GM12878 (cell line): ENCODE data around the gene LRP1B. TPM values are rescaled to one million over a fixed set of nuclear protein-coding genes. Genes with fewer than 3 reads are reported as not detected.

ENCODE experiments used
- ATAC-seq: fragments of 200-7000 bp; cut with Tn5 transposase; 3 replicates; pipeline ENCODE4 v1.9.1; 2020; ENCODE audit warnings: mild to moderate bottlenecking, moderate library complexity
- BruUV-seq: library from RNA; stranded (reverse); fragments of 400-500 nt; replicated peaks from 2 replicates; lab custom pipeline; 2021; lab: Mats Ljungman, UMichigan
- CTCF ChIA-PET: fragments of 300-600 bp; sonication (Branson Sonifier 250); formaldehyde crosslinking; extraction: SDS; loops from one replicate; lab custom pipeline; 2021; ENCODE audit warnings: inconsistent platforms; lab: Yijun Ruan, JAX
- POLR2A ChIA-PET: fragments of 350-600 bp; formaldehyde crosslinking; extraction: SDS; loops from one replicate; lab custom pipeline; 2021; ENCODE audit warnings: inconsistent platforms; lab: Charles Lee
- RAD21 ChIA-PET: fragments of 300-600 bp; sonication (Branson Sonifier 250); formaldehyde crosslinking; loops from one replicate; lab custom pipeline; 2023; ENCODE audit warnings: antibody characterized with exemption; ENCODE audit not compliant: unreplicated experiment; lab: Charles Lee
- SMC1A ChIA-PET: fragments of 300-600 bp; sonication (Branson Sonifier 250); formaldehyde crosslinking; loops from one replicate; lab custom pipeline; 2023; ENCODE audit not compliant: unreplicated experiment, uncharacterized antibody; lab: Charles Lee
- DNase-seq: peaks from one replicate; pipeline ENCODE4 v3.0.0-alpha.2; 2011; ENCODE audit warnings: low read depth, low spot score
- FAIRE-seq: peaks from 3 replicates; lab custom pipeline; 2011; peaks lifted over from hg19 to GRCh38; lab: Jason Lieb, UNC
- H2AFZ ChIP-seq: 2 replicates; pipeline ENCODE4 v1.6.0; 2011; ENCODE audit warnings: low read depth, low read length, control low read depth; ENCODE audit not compliant: control insufficient read depth
- H3K27ac ChIP-seq: 2 replicates; pipeline ENCODE4 v1.5.1; 2011; ENCODE audit warnings: control low read depth; ENCODE audit not compliant: control insufficient read depth, insufficient read depth
- H3K27me3 ChIP-seq, 2 experiments: replicated peaks in 1 of 2; 2 replicates each; pipeline versions ENCODE4 v1.6.0 to v1.6.1; 2011; ENCODE audit warnings: low read length in 1 of 2; ENCODE audit not compliant: control insufficient read depth in 2 of 2, insufficient read depth in 2 of 2
- H3K36me3 ChIP-seq, 2 experiments: 2 replicates each; pipeline ENCODE4 v1.5.1; 2011; ENCODE audit warnings: low read length in 1 of 2; ENCODE audit not compliant: control insufficient read depth in 2 of 2, insufficient read depth in 2 of 2
- H3K4me1 ChIP-seq: 2 replicates; pipeline ENCODE4 v1.6.1; 2011; ENCODE audit warnings: mild to moderate bottlenecking, low read length, moderate library complexity, mixed read lengths; ENCODE audit not compliant: control insufficient read depth, insufficient read depth
- H3K4me2 ChIP-seq: 2 replicates; pipeline ENCODE4 v1.6.0; 2011; ENCODE audit warnings: control low read depth; ENCODE audit not compliant: control insufficient read depth, insufficient read depth
- H3K4me3 ChIP-seq: fragments of 200-600 bp; sonication (generic); 2 replicates; pipeline ENCODE4 v1.5.1; 2016
- H3K79me2 ChIP-seq: 2 replicates; pipeline ENCODE4 v1.6.0; 2011; ENCODE audit warnings: low read length; ENCODE audit not compliant: control insufficient read depth, insufficient read depth
- H3K9ac ChIP-seq: 2 replicates; pipeline ENCODE4 v1.8.0; 2011; ENCODE audit warnings: low read length, control low read depth, mixed read lengths; ENCODE audit not compliant: control insufficient read depth, insufficient read depth
- H3K9me3 ChIP-seq: replicated peaks from 3 replicates; pipeline ENCODE4 v1.5.1; 2011; ENCODE audit warnings: mild to moderate bottlenecking, low read length; ENCODE audit not compliant: control insufficient read depth, insufficient read depth
- H4K20me1 ChIP-seq: 2 replicates; pipeline ENCODE4 v1.6.0; 2011; ENCODE audit not compliant: control insufficient read depth, insufficient read depth
- BHLHE40 ChIP-seq, 2 experiments: fragments of 450-650 bp in 1 of 2; IDR thresholded peaks; 2 replicates each; pipeline ENCODE4 v1.6.1; 2011 to 2017; ENCODE audit warnings: low read depth in 2 of 2, borderline replicate concordance in 1 of 2, improper control_type of control experiment in 1 of 2, low read length in 1 of 2, mild to moderate bottlenecking in 1 of 2
- CBFB ChIP-seq: IDR thresholded peaks from 2 replicates; pipeline ENCODE4 v1.6.1; 2016; ENCODE audit warnings: antibody characterized with exemption, low read depth
- CREM ChIP-seq: IDR thresholded peaks from 2 replicates; pipeline ENCODE4 v1.6.1; 2014; ENCODE audit warnings: antibody characterized with exemption, low read depth
- EZH2 ChIP-seq: IDR thresholded peaks from 2 replicates; pipeline ENCODE4 v1.6.1; 2012; ENCODE audit warnings: low read depth, mild to moderate bottlenecking, control low read depth, inconsistent platforms, low read length, borderline replicate concordance; ENCODE audit not compliant: control insufficient read depth
- FOXK2 ChIP-seq: fragments of 450-650 bp; IDR thresholded peaks from 2 replicates; pipeline ENCODE4 v1.6.1; 2017; ENCODE audit warnings: mild to moderate bottlenecking, moderate library complexity
- GABPA ChIP-seq: IDR thresholded peaks from 2 replicates; pipeline ENCODE4 v1.6.1; 2014; ENCODE audit warnings: antibody characterized with exemption, low read depth, mild to moderate bottlenecking, inconsistent platforms
- HDAC2 ChIP-seq: fragments of 200-600 bp; sonication (generic); IDR thresholded peaks from 2 replicates; pipeline ENCODE4 v1.6.1; 2017
- HDAC6 ChIP-seq: fragments of 200-600 bp; sonication (generic); IDR thresholded peaks from one replicate; pipeline ENCODE4 v1.8.0; 2017; ENCODE audit warnings: antibody characterized with exemption; ENCODE audit not compliant: unreplicated experiment
- IKZF1 ChIP-seq: fragments of 450-650 bp; conservative IDR thresholded peaks from 2 replicates; pipeline ENCODE4 v1.6.1; 2017; ENCODE audit warnings: antibody characterized with exemption, mild to moderate bottlenecking
- NFYB ChIP-seq: IDR thresholded peaks from 2 replicates; pipeline ENCODE4 v1.6.1; 2011; ENCODE audit warnings: low read depth, mild to moderate bottlenecking, low read length, improper control_type of control experiment, moderate library complexity; ENCODE audit not compliant: insufficient read depth
- POLR2AphosphoS5 ChIP-seq: IDR thresholded peaks from 2 replicates; pipeline ENCODE4 v1.6.1; 2011; ENCODE audit warnings: mild to moderate bottlenecking, low read length, inconsistent platforms
- RBBP5 ChIP-seq: fragments of 200-600 bp; sonication (generic); conservative IDR thresholded peaks from 2 replicates; pipeline ENCODE4 v1.6.1; 2016
- STAT1 ChIP-seq: fragments of 450-650 bp; conservative IDR thresholded peaks from 2 replicates; pipeline ENCODE4 v1.6.1; 2014; ENCODE audit warnings: antibody characterized with exemption, mild to moderate bottlenecking
- ZNF622 ChIP-seq: fragments of 450-650 bp; IDR thresholded peaks from 2 replicates; pipeline ENCODE4 v1.6.1; 2017; ENCODE audit warnings: mild to moderate bottlenecking, inconsistent platforms
- ZZZ3 ChIP-seq: IDR thresholded peaks from 2 replicates; pipeline ENCODE4 v1.6.1; 2011; ENCODE audit warnings: low read depth; ENCODE audit not compliant: control insufficient read depth, insufficient read length
- in situ Hi-C: fragments of 300-500 bp; cut with MboI; formaldehyde crosslinking; loops from 9 replicates; pipeline ENCODE4 v1.14.3; 2018; ENCODE audit warnings: mixed read lengths
- intact Hi-C: fragments of 100-400 bp; cut with micrococcal nuclease; formaldehyde crosslinking; loops from one replicate; pipeline ENCODE4 v1.14.2; 2022; ENCODE audit not compliant: unreplicated experiment
- polyA plus RNA-seq, 11 experiments: library from polyadenylated mRNA; depleted of rRNA in 4 of 11; unstranded in 6 of 11; stranded (reverse) in 5 of 11; fragments of >200 nt; fragmentation: Nextera tagmentation in 4 of 11; fragmentation: Illumina TruSeq in 1 of 11; extraction: Ambion mirVana in 4 of 11; extraction: Trizol in 1 of 11; gene quantifications; 1 replicate in 1 of 11; 2 replicates in 10 of 11; pipeline versions ENCODE4 v1.2.1 to v1.2.3, GENCODE V29; 2011 to 2016; ENCODE audit warnings: inconsistent platforms in 2 of 11, missing spikeins in 2 of 11, low read depth in 1 of 11
- total RNA-seq, 4 experiments: library from RNA; depleted of rRNA in 3 of 4; stranded (reverse); fragments of >200 nt in 3 of 4; fragmentation: Illumina TruSeq in 1 of 4; extraction: Trizol in 1 of 4; gene quantifications; 2 replicates each; pipeline versions ENCODE4 v1.2.1 to v1.2.3, GENCODE V29; 2013 to 2021
- TF ChIP-seq, protein P1 (sequence below): fragments of 450-650 bp; IDR thresholded peaks from 2 replicates; pipeline ENCODE4 v1.6.1; 2016; ENCODE audit warnings: mild to moderate bottlenecking
- TF ChIP-seq, protein P2 (sequence below): IDR thresholded peaks from 2 replicates; pipeline ENCODE4 v1.6.1; 2011; ENCODE audit warnings: low read depth, low read length, improper control_type of control experiment, borderline replicate concordance

The LRP1B gene
- total and polyA plus RNA-seq, 10 of the 15 experiments (the other 5 are each of a cell fraction or from before 2014, with no cell fraction given), result under 0.01 to 0.06 (median 0.03) TPM; not detected in 5

DNA sequence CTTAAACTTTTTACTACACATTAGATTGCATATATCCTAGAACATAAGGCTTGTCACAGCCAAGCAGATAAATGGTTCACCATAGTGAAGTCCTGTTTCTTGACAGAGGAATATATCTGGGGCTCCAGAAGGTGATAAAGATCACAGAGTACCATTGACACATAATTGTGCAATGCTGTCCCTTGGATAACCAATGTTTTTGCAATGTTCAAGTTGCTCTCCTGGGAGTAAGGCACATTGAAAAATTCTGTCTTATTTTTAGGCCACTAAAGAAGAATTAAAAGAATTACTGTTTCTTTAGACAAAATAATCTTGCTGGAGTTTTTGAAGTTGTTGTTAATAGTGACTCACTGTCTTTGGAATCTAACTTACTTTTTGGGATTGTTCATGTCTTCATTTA, 1132.8 kb downstream of the LRP1B start:
- POLR2A ChIA-PET, result no interaction called here
- FAIRE-seq (no peak), DNase-seq (no peak), ATAC-seq (no peak)
- CTCF ChIA-PET, result no interaction called here
- Histone ChIP-seq H3K27me3 (no peaks in the 10 kb centered on the region), H4K20me1 (no peaks in the 10 kb centered on the region), H3K4me1 (no peaks in the 10 kb centered on the region), H3K9ac (no peak overlapping the region), H3K27ac (no peak overlapping the region), H3K36me3 (no peaks in the 10 kb centered on the region), H3K9me3 (no peaks in the 10 kb centered on the region), H3K79me2 (no peaks in the 10 kb centered on the region), H3K4me3 (no peak overlapping the region), H3K4me2 (no peak overlapping the region), H2AFZ (no peak overlapping the region)
- intact Hi-C loops, result no loop called here
- RAD21 ChIA-PET, result no interaction called here
- BruUV-seq, result no TSS peak
- TF ChIP-seq EZH2 (no peak), RBBP5 (no peak), CBFB (no peak), BHLHE40 (IDR thresholded peaks at IDR 0.05; ENCODE audit: borderline replicate concordance in 1 of 2, low read depth in 2 of 2, low read length in 1 of 2) (no peak), STAT1 (no peak), NFYB (no peak), ZNF622 (no peak), HDAC2 (no peak), HDAC6 (no peak), GABPA (no peak), FOXK2 (no peak), CREM (no peak), ZZZ3 (no peak), IKZF1 (no peak), POLR2AphosphoS5 (no peak)
- TF ChIP-seq, protein P1, sequence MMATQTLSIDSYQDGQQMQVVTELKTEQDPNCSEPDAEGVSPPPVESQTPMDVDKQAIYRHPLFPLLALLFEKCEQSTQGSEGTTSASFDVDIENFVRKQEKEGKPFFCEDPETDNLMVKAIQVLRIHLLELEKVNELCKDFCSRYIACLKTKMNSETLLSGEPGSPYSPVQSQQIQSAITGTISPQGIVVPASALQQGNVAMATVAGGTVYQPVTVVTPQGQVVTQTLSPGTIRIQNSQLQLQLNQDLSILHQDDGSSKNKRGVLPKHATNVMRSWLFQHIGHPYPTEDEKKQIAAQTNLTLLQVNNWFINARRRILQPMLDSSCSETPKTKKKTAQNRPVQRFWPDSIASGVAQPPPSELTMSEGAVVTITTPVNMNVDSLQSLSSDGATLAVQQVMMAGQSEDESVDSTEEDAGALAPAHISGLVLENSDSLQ, result no peak
- TF ChIP-seq, protein P2, sequence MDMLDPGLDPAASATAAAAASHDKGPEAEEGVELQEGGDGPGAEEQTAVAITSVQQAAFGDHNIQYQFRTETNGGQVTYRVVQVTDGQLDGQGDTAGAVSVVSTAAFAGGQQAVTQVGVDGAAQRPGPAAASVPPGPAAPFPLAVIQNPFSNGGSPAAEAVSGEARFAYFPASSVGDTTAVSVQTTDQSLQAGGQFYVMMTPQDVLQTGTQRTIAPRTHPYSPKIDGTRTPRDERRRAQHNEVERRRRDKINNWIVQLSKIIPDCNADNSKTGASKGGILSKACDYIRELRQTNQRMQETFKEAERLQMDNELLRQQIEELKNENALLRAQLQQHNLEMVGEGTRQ, result no peak
- in situ Hi-C loops, result no loop called here
- SMC1A ChIA-PET, result interaction anchor here (0.9 kb wide), 1 partner anchor 481 kb away, joined by 3 read pairs; no protein-coding TSS in a partner anchor
